HepG2 (cell line): Measurements from ENCODE around the gene MAFF. TPM values are rescaled to one million over a fixed set of nuclear protein-coding genes. Genes with fewer than 3 reads are reported as not detected.

ENCODE experiments used
- CHD2 ChIP-seq: IDR thresholded peaks from 2 replicates; pipeline ENCODE4 v1.6.1; 2011; ENCODE audit warnings: low read depth, low read length, improper control_type of control experiment
- ELF3 ChIP-seq: IDR thresholded peaks from 2 replicates; pipeline ENCODE4 v1.6.1; 2016; ENCODE audit warnings: missing genetic modification reagents, missing compliant biosample characterization
- HDAC1 ChIP-seq: sonication (generic); formaldehyde crosslinking; IDR thresholded peaks from 2 replicates; pipeline ENCODE4 v1.5.1; 2020; ENCODE audit warnings: mild to moderate bottlenecking, missing genetic modification reagents
- HNRNPUL1 ChIP-seq: fragments of 200-400 bp; formaldehyde crosslinking; IDR thresholded peaks from 2 replicates; pipeline ENCODE4 v1.6.1; 2017; ENCODE audit warnings: low read depth, mild to moderate bottlenecking, low read length, moderate library complexity
- KDM5A ChIP-seq: fragments of 200-600 bp; sonication (generic); IDR thresholded peaks from 2 replicates; pipeline ENCODE4 v1.7.0; 2018; ENCODE audit warnings: antibody characterized with exemption, mild to moderate bottlenecking, low read length, borderline replicate concordance
- KDM5B ChIP-seq: sonication (generic); formaldehyde crosslinking; IDR thresholded peaks from 2 replicates; pipeline ENCODE4 v1.4.0; 2020; ENCODE audit warnings: missing genetic modification reagents, mild to moderate bottlenecking, borderline replicate concordance
- MAFG ChIP-seq: sonication (generic); formaldehyde crosslinking; IDR thresholded peaks from 2 replicates; pipeline ENCODE4 v1.5.1; 2020; ENCODE audit warnings: mild to moderate bottlenecking, missing genetic modification reagents
- MIER3 ChIP-seq: IDR thresholded peaks from 2 replicates; pipeline ENCODE4 v1.6.1; 2016; ENCODE audit warnings: missing compliant biosample characterization, borderline replicate concordance
- NR2F6 ChIP-seq, 2 experiments: IDR thresholded peaks; 2 replicates each; pipeline ENCODE4 v1.6.1; 2016; ENCODE audit warnings: antibody characterized with exemption in 1 of 2, mild to moderate bottlenecking in 1 of 2
- TCF12 ChIP-seq, 2 experiments: fragments of 450-650 bp in 1 of 2; sonication (generic) in 1 of 2; formaldehyde crosslinking in 1 of 2; IDR thresholded peaks; 2 replicates each; pipeline versions ENCODE4 v1.6.1 to v1.8.0; 2017 to 2022; ENCODE audit warnings: antibody characterized with exemption in 1 of 2, mild to moderate bottlenecking in 1 of 2, missing genetic modification reagents in 1 of 2, moderate library complexity in 1 of 2
- ZBTB7B ChIP-seq: sonication (generic); formaldehyde crosslinking; IDR thresholded peaks from 2 replicates; pipeline ENCODE4 v1.4.0; 2020; ENCODE audit warnings: missing genetic modification reagents
- ZNF230 ChIP-seq: sonication (generic); formaldehyde crosslinking; IDR thresholded peaks from 2 replicates; pipeline ENCODE4 v1.4.0; 2020; ENCODE audit warnings: mild to moderate bottlenecking, missing genetic modification reagents
- ZNF607 ChIP-seq: sonication (generic); formaldehyde crosslinking; IDR thresholded peaks from 2 replicates; pipeline ENCODE4 v1.5.1; 2020; ENCODE audit warnings: missing genetic modification reagents, mild to moderate bottlenecking, borderline replicate concordance
- ZNF616 ChIP-seq: sonication (generic); formaldehyde crosslinking; IDR thresholded peaks from 2 replicates; pipeline ENCODE4 v1.5.0; 2020; ENCODE audit warnings: low read depth, mild to moderate bottlenecking, missing genetic modification reagents
- ZNF766 ChIP-seq: sonication (generic); formaldehyde crosslinking; IDR thresholded peaks from 2 replicates; pipeline ENCODE4 v1.5.0; 2020; ENCODE audit warnings: missing genetic modification reagents, borderline replicate concordance
- ZNF772 ChIP-seq: sonication (generic); formaldehyde crosslinking; IDR thresholded peaks from 2 replicates; pipeline ENCODE4 v1.5.0; 2020; ENCODE audit warnings: mild to moderate bottlenecking, missing genetic modification reagents
- ZSCAN25 ChIP-seq: sonication (generic); formaldehyde crosslinking; IDR thresholded peaks from 2 replicates; pipeline ENCODE4 v1.8.0; 2022; ENCODE audit warnings: mild to moderate bottlenecking, missing genetic modification reagents
- polyA plus RNA-seq, 8 experiments: library from polyadenylated mRNA; depleted of rRNA in 3 of 8; stranded (reverse) in 7 of 8; unstranded in 1 of 8; fragments of >200 nt; fragmentation: Illumina TruSeq in 4 of 8; extraction: Trizol in 4 of 8; gene quantifications; 2 replicates each; pipeline versions ENCODE4 v1.2.1 to v1.2.3, GENCODE V29; 2011 to 2016; ENCODE audit warnings: low read depth in 4 of 8, missing spikeins in 1 of 8, mixed read lengths in 1 of 8; ENCODE audit not compliant: insufficient read depth in 1 of 8
- total RNA-seq, 5 experiments: library from RNA; depleted of rRNA; stranded (reverse); fragments of >200 nt; fragmentation: Illumina TruSeq; extraction: Trizol; gene quantifications; 2 replicates each; pipeline ENCODE4 v1.2.3, GENCODE V29; 2016; ENCODE audit warnings: low read depth in 1 of 5
- TF ChIP-seq, protein P1 (sequence below): sonication (generic); formaldehyde crosslinking; IDR thresholded peaks from 2 replicates; pipeline ENCODE4 v1.8.0; 2022; ENCODE audit warnings: mild to moderate bottlenecking, missing genetic modification reagents; ENCODE audit not compliant: insufficient replicate concordance
- TF ChIP-seq, protein P2 (sequence below): sonication (generic); formaldehyde crosslinking; IDR thresholded peaks from 2 replicates; pipeline ENCODE4 v1.4.0; 2020; ENCODE audit warnings: missing genetic modification reagents, borderline replicate concordance

The MAFF gene
- total and polyA plus RNA-seq, 2 of the 13 experiments (the other 11 are each of a cell fraction or from before 2014, with no cell fraction given) = 5.4 to 14.3 TPM

DNA sequence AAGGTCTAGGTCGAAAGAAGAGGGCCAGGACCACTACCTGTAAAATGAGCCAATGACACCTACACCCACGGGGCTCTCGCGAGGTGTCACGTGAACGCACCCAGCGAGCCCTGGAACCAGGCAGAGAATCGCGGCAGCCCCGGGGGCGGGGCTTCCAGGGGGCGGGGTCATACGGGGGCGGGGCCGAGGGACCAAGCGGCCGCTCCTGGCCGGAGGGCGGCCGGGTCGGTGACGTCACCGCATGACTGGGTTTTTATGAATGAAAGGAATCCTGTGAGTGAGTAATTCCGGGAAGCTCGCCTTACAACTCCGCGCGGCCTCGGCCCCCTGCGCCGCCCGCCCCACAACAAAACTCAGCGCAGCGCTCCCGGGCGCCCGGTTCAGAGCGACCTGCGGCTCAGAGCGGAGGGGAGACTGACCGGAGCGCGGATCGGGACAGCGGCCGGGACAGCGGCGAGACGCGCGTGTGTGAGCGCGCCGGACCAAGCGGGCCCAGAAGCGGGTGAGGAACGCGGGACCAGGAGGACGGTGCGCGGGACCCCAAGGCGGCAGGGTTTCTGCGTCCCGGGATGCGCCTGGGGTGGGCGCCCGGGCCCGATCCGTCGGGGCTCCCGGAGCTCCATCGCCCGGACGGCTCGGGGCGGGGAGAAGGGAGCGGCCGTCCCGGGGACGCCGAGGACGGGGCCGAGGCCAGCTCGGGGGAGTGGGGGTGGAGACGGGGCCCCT, at the start of gene MAFF (continued):
- TF ChIP-seq, protein P1, sequence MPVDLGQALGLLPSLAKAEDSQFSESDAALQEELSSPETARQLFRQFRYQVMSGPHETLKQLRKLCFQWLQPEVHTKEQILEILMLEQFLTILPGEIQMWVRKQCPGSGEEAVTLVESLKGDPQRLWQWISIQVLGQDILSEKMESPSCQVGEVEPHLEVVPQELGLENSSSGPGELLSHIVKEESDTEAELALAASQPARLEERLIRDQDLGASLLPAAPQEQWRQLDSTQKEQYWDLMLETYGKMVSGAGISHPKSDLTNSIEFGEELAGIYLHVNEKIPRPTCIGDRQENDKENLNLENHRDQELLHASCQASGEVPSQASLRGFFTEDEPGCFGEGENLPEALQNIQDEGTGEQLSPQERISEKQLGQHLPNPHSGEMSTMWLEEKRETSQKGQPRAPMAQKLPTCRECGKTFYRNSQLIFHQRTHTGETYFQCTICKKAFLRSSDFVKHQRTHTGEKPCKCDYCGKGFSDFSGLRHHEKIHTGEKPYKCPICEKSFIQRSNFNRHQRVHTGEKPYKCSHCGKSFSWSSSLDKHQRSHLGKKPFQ = no peak
- no peak for TF ChIP-seq MAFG (CRISPR knock-in tag)
- peak; percentile 38; the same call in 1 of the 2 replicates for TF ChIP-seq KDM5A
- peak; percentile 63; the same call in 1 of the 2 replicates for TF ChIP-seq ELF3 (CRISPR knock-in tag)
- TF ChIP-seq NR2F6 (IDR thresholded peaks at IDR 0.05) = no peak
- peak; percentile 49; the same call in 1 of the 2 replicates for TF ChIP-seq NR2F6 (CRISPR knock-in tag; IDR thresholded peaks at IDR 0.05)
- TF ChIP-seq HNRNPUL1 = no peak
- no peak for TF ChIP-seq ZNF230 (CRISPR knock-in tag)
- TF ChIP-seq CHD2 = peak; percentile 95
- TF ChIP-seq ZBTB7B (CRISPR knock-in tag) = no peak
- peak; percentile 80 for TF ChIP-seq HDAC1 (CRISPR knock-in tag)
- no peak for TF ChIP-seq ZSCAN25 (CRISPR knock-in tag)
- no peak for TF ChIP-seq ZNF616
- peak; percentile 42; the same call in 1 of the 2 replicates for TF ChIP-seq ZNF766 (CRISPR knock-in tag)
- TF ChIP-seq ZNF772 = peak; percentile 75; the same call in 1 of the 2 replicates
- TF ChIP-seq TCF12 (IDR thresholded peaks at IDR 0.05) = no peak
- peak; percentile 54; the same call in 1 of the 2 replicates for TF ChIP-seq TCF12 (CRISPR knock-in tag; IDR thresholded peaks at IDR 0.05)
- peak; percentile 28; the same call in 1 of the 2 replicates for TF ChIP-seq ZNF607
- TF ChIP-seq, protein P2, sequence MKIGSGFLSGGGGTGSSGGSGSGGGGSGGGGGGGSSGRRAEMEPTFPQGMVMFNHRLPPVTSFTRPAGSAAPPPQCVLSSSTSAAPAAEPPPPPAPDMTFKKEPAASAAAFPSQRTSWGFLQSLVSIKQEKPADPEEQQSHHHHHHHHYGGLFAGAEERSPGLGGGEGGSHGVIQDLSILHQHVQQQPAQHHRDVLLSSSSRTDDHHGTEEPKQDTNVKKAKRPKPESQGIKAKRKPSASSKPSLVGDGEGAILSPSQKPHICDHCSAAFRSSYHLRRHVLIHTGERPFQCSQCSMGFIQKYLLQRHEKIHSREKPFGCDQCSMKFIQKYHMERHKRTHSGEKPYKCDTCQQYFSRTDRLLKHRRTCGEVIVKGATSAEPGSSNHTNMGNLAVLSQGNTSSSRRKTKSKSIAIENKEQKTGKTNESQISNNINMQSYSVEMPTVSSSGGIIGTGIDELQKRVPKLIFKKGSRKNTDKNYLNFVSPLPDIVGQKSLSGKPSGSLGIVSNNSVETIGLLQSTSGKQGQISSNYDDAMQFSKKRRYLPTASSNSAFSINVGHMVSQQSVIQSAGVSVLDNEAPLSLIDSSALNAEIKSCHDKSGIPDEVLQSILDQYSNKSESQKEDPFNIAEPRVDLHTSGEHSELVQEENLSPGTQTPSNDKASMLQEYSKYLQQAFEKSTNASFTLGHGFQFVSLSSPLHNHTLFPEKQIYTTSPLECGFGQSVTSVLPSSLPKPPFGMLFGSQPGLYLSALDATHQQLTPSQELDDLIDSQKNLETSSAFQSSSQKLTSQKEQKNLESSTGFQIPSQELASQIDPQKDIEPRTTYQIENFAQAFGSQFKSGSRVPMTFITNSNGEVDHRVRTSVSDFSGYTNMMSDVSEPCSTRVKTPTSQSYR (CRISPR knock-in tag) = no peak
- TF ChIP-seq MIER3 (CRISPR knock-in tag) = peak; percentile 22; the same call in 1 of the 2 replicates
- TF ChIP-seq KDM5B (CRISPR knock-in tag) = peak; percentile 62; the same call in 1 of the 2 replicates
